GM12891 (cell line): ENCODE results near the gene TMEM59.

Experiments
- PAX5 ChIP-seq: IDR thresholded peaks from 2 replicates; pipeline ENCODE4 v1.6.1; 2011; ENCODE audit warnings: low read length, moderate library complexity, mild to moderate bottlenecking; ENCODE audit not compliant: insufficient read depth, severe bottlenecking
- POLR2A ChIP-seq: IDR thresholded peaks from 2 replicates; pipeline ENCODE4 v1.6.1; 2011; ENCODE audit warnings: low read depth, low read length, control low read depth
- POLR2AphosphoS5 ChIP-seq: IDR thresholded peaks from 2 replicates; pipeline ENCODE4 v1.6.1; 2011; ENCODE audit warnings: low read depth, low read length, control low read depth
- SPI1 ChIP-seq: IDR thresholded peaks from 2 replicates; pipeline ENCODE4 v1.6.1; 2011; ENCODE audit warnings: low read depth, low read length, control low read depth
- TAF1 ChIP-seq: IDR thresholded peaks from 2 replicates; pipeline ENCODE4 v1.6.1; 2011; ENCODE audit warnings: low read depth, low read length, control low read depth

DNA sequence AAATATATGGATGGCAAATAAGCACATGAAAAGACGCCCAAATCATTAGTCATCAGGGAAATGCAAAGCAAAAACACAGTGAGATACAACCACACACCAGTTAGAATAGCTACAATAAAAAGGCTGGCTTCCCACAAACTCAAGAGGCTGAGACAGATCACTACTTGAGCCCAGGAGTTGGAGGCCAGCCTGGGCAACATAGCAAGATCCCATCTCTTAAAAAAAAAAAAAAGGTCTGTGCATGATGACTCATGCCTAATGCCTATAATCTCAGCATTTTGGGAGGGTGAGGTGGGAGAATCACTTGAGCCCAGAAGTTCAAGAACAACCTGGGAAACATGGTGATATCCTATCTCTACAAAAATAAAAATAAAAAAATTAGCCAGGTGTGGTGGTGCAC, 54.8 kb downstream of the TMEM59 start:
- no peak for TF ChIP-seq TAF1
- no peak for TF ChIP-seq POLR2A
- no peak for TF ChIP-seq POLR2AphosphoS5
- TF ChIP-seq SPI1 = no peak
- TF ChIP-seq PAX5 = no peak
